Stimulated activated effector memory CD8-positive, alpha-beta T cell treated with anti-CD3 and anti-CD28 coated beads, Interleukin-12 subunit alpha, Interleukin-12 subunit beta, amount 100 ng/mL, for 72 hours (primary cell): Measurements from ENCODE around the gene PPM1K.
"Not testable (repeated sequence)": the region's sequence is repeated elsewhere in the genome, so short reads cannot be mapped to it uniquely, and the experiment has no call there.

Source experiments
- ATAC-seq: fragments of 150-1000 bp; cut with Tn5 transposase; 2 replicates; pipeline ENCODE4 v1.10.0; 2021
- DNase-seq, 2 donors: peaks; one replicate each; pipeline ENCODE4 v3.0.0; 2021 to 2022; ENCODE audit warnings: low spot score in 2 of 2
- H3K27ac Mint-ChIP-seq: one replicate; pipeline ENCODE4 v1.8.0; 2022; ENCODE audit warnings: mild to moderate bottlenecking, mixed read lengths
- H3K36me3 Mint-ChIP-seq: one replicate; pipeline ENCODE4 v1.8.0; 2022; ENCODE audit warnings: mild to moderate bottlenecking, mixed read lengths
- H3K4me1 Mint-ChIP-seq: one replicate; pipeline ENCODE4 v1.8.0; 2022; ENCODE audit warnings: mixed read lengths
- H3K4me3 Mint-ChIP-seq: one replicate; pipeline ENCODE4 v1.8.0; 2022; ENCODE audit warnings: mild to moderate bottlenecking, mixed read lengths
- H3K9me3 Mint-ChIP-seq: one replicate; pipeline ENCODE4 v1.8.0; 2022; ENCODE audit warnings: mixed read lengths

PPM1K gene

GRCh38 chr4:88284439-88285234, at the start of gene PPM1K:
TSS of gene PPM1K (minus strand) at chr4:88284561. CDS start at chr4:88278583, 5,978 bp downstream.
- H3K4me3 Mint-ChIP-seq = peak within 1 kb of the TSS; percentile 94
- H3K4me1 Mint-ChIP-seq = peaks cover 41% of the 10 kb centered on the region
- DNase-seq = peak; percentile 96 to 99
- ATAC-seq = peak; percentile 94
- H3K36me3 Mint-ChIP-seq = peaks cover 22% of the 10 kb centered on the region
- H3K27ac Mint-ChIP-seq = peak within 1 kb of the TSS; percentile 98
- H3K9me3 Mint-ChIP-seq = no peaks in the 10 kb centered on the region

- peaks cover 8% of the 10 kb centered on the region for H3K4me1 Mint-ChIP-seq
- ATAC-seq (no peak), DNase-seq (no peak)
- no peaks in the 10 kb centered on the region for H3K36me3 Mint-ChIP-seq
- peak overlapping the region; percentile 20 for H3K27ac Mint-ChIP-seq
- H3K9me3 Mint-ChIP-seq = no peaks in the 10 kb centered on the region
- H3K4me3 Mint-ChIP-seq = no peak overlapping the region
Measured at GRCh38 chr4:88333741-88334405, 49.5 kb upstream of the PPM1K start.

GRCh38 chr4:88327665-88328064, 43.3 kb upstream of the PPM1K start:
- Mint-ChIP-seq H3K36me3 (no peaks in the 10 kb centered on the region), H3K4me1 (no peaks in the 10 kb centered on the region), H3K9me3 (no peaks in the 10 kb centered on the region), H3K27ac (no peak overlapping the region), H3K4me3 (no peak overlapping the region)
- no peak for DNase-seq
- ATAC-seq = no peak

GRCh38 chr4:88320780-88321373, 36.5 kb upstream of the PPM1K start:
- Mint-ChIP-seq H3K4me1 (peaks cover 21% of the 10 kb centered on the region), H3K27ac (peak overlapping the region; percentile 84), H3K4me3 (peak overlapping the region; percentile 49), H3K36me3 (no peaks in the 10 kb centered on the region), H3K9me3 (no peaks in the 10 kb centered on the region)
- DNase-seq (peak; percentile 4 to 69), ATAC-seq (peak; percentile 90)

GRCh38 chr4:88320224-88320779, 35.9 kb upstream of the PPM1K start:
- no peaks in the 10 kb centered on the region for H3K9me3 Mint-ChIP-seq
- ATAC-seq (peak; percentile 72), DNase-seq (no peak)
- peaks cover 21% of the 10 kb centered on the region for H3K4me1 Mint-ChIP-seq
- no peaks in the 10 kb centered on the region for H3K36me3 Mint-ChIP-seq
- peak overlapping the region; percentile 84 for H3K27ac Mint-ChIP-seq
- peak overlapping the region; percentile 49 for H3K4me3 Mint-ChIP-seq

- Mint-ChIP-seq H3K9me3 (no peaks in the 10 kb centered on the region), H3K27ac (no peak overlapping the region), H3K4me1 (peaks cover 21% of the 10 kb centered on the region), H3K4me3 (no peak overlapping the region), H3K36me3 (no peaks in the 10 kb centered on the region)
- DNase-seq (no peak), ATAC-seq (no peak)
Measured at GRCh38 chr4:88318751-88319350, 34.5 kb upstream of the PPM1K start.

- Mint-ChIP-seq H3K4me1 (peaks cover 15% of the 10 kb centered on the region), H3K9me3 (peaks cover 6% of the 10 kb centered on the region), H3K4me3 (no peak overlapping the region), H3K27ac (no peak overlapping the region), H3K36me3 (no peaks in the 10 kb centered on the region)
- ATAC-seq (no peak), DNase-seq (no peak)
Measured at GRCh38 chr4:88315460-88316017, 31.2 kb upstream of the PPM1K start.

- H3K4me3 Mint-ChIP-seq, H3K27ac Mint-ChIP-seq, ATAC-seq, H3K4me1 Mint-ChIP-seq, H3K36me3 Mint-ChIP-seq, DNase-seq, H3K9me3 Mint-ChIP-seq: not testable (repeated sequence)
Measured at GRCh38 chr4:88313088-88313624, 28.8 kb upstream of the PPM1K start.

GRCh38 chr4:88308587-88308986, 24.2 kb upstream of the PPM1K start:
- no peak overlapping the region for H3K4me3 Mint-ChIP-seq
- peaks cover 6% of the 10 kb centered on the region for H3K9me3 Mint-ChIP-seq
- DNase-seq (no peak), ATAC-seq (no peak)
- H3K36me3 Mint-ChIP-seq = no peaks in the 10 kb centered on the region
- no peak overlapping the region for H3K27ac Mint-ChIP-seq
- no peaks in the 10 kb centered on the region for H3K4me1 Mint-ChIP-seq

- ATAC-seq (no peak), DNase-seq (no peak)
- Mint-ChIP-seq H3K4me1 (no peaks in the 10 kb centered on the region), H3K4me3 (no peak overlapping the region), H3K36me3 (no peaks in the 10 kb centered on the region), H3K9me3 (no peaks in the 10 kb centered on the region), H3K27ac (no peak overlapping the region)
Measured at GRCh38 chr4:88297725-88298454, 13.5 kb upstream of the PPM1K start.

- DNase-seq = no peak
- Mint-ChIP-seq H3K36me3 (no peaks in the 10 kb centered on the region), H3K27ac (no peak overlapping the region), H3K4me1 (no peaks in the 10 kb centered on the region), H3K9me3 (no peaks in the 10 kb centered on the region), H3K4me3 (no peak overlapping the region)
- no peak for ATAC-seq
Measured at GRCh38 chr4:88297212-88297516, 12.8 kb upstream of the PPM1K start.

- Mint-ChIP-seq H3K9me3 (no peaks in the 10 kb centered on the region), H3K4me3 (no peak overlapping the region), H3K4me1 (no peaks in the 10 kb centered on the region), H3K36me3 (no peaks in the 10 kb centered on the region), H3K27ac (no peak overlapping the region)
- ATAC-seq = peak; percentile 31
- no peak for DNase-seq
Measured at GRCh38 chr4:88296413-88297211, 12.3 kb upstream of the PPM1K start.

- Mint-ChIP-seq H3K9me3 (no peaks in the 10 kb centered on the region), H3K4me1 (no peaks in the 10 kb centered on the region), H3K4me3 (no peak overlapping the region), H3K27ac (no peak overlapping the region), H3K36me3 (no peaks in the 10 kb centered on the region)
- ATAC-seq (peak; percentile 34), DNase-seq (no peak)
Measured at GRCh38 chr4:88295656-88296055, 11.3 kb upstream of the PPM1K start.

GRCh38 chr4:88291003-88291402, 6.6 kb upstream of the PPM1K start:
- Mint-ChIP-seq H3K4me1 (no peaks in the 10 kb centered on the region), H3K27ac (no peak overlapping the region), H3K4me3 (no peak overlapping the region), H3K9me3 (no peaks in the 10 kb centered on the region), H3K36me3 (no peaks in the 10 kb centered on the region)
- DNase-seq = no peak
- no peak for ATAC-seq
